Lower leg skin (tissue), 3 donors: ENCODE results near the gene SDHAF3.
"Not testable (repeated sequence)": the region's sequence is repeated elsewhere in the genome, so short reads cannot be mapped to it uniquely, and the experiment has no call there.

ENCODE experiments used
- POLR2A ChIP-seq, 2 donors: fragments of 450-650 bp; IDR thresholded peaks; one replicate each; pipeline ENCODE4 v1.6.1; 2016 to 2017; ENCODE audit warnings: antibody characterized with exemption in 2 of 2, mild to moderate bottlenecking in 1 of 2, moderate library complexity in 1 of 2
- TF ChIP-seq, protein P1 (sequence below), 3 donors: fragments of 450-650 bp; IDR thresholded peaks; one replicate each; pipeline ENCODE4 v1.5.1; 2016; ENCODE audit warnings: antibody characterized with exemption in 3 of 3, mild to moderate bottlenecking in 3 of 3, moderate library complexity in 2 of 3

DNA sequence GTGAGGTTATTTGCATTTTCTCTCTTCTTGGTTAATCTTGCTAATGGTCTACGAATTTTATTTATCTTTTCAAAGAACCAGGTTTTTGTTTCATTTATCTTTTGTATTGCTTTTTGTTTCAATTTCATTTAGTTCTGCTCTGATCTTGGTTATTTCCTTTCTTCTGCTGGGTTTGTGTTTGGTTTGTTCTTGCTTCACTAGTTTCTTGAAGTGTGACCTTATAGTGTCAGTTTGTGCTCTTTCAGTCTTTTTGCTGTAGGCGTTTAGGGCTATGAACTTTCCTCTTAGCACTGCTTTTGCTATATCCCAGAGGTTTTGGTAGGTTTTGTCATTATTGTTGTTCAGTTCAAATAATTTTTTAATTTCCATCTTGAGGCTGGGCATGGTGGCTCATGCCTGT lies 45.5 kb upstream of the SDHAF3 start:
- TF ChIP-seq, protein P1, sequence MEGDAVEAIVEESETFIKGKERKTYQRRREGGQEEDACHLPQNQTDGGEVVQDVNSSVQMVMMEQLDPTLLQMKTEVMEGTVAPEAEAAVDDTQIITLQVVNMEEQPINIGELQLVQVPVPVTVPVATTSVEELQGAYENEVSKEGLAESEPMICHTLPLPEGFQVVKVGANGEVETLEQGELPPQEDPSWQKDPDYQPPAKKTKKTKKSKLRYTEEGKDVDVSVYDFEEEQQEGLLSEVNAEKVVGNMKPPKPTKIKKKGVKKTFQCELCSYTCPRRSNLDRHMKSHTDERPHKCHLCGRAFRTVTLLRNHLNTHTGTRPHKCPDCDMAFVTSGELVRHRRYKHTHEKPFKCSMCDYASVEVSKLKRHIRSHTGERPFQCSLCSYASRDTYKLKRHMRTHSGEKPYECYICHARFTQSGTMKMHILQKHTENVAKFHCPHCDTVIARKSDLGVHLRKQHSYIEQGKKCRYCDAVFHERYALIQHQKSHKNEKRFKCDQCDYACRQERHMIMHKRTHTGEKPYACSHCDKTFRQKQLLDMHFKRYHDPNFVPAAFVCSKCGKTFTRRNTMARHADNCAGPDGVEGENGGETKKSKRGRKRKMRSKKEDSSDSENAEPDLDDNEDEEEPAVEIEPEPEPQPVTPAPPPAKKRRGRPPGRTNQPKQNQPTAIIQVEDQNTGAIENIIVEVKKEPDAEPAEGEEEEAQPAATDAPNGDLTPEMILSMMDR (IDR thresholded peaks at IDR 0.05): not testable (repeated sequence)
- not testable (repeated sequence) for TF ChIP-seq POLR2A (IDR thresholded peaks at IDR 0.05)
